CD8-positive, alpha-beta memory T cell (primary cell): Measurements from ENCODE around the gene CAST. TPM values are rescaled to one million over a fixed set of nuclear protein-coding genes. Genes with fewer than 3 reads are reported as not detected.

Experiments
- CTCF ChIA-PET: fragments of 350-600 bp; sonication (Branson Sonifier 250); formaldehyde crosslinking; loops from one replicate; lab custom pipeline; 2021; ENCODE audit warnings: antibody characterized with exemption; lab: Charles Lee
- POLR2A ChIA-PET: fragments of 350-600 bp; sonication (Branson Sonifier 250); formaldehyde crosslinking; loops from one replicate; lab custom pipeline; 2021; ENCODE audit warnings: antibody characterized with exemption; lab: Charles Lee
- DNase-seq, 5 donors: peaks; one replicate each; pipeline versions ENCODE4 v3.0.0 to v3.0.0-alpha.2; 2020 to 2022; ENCODE audit warnings: mixed read lengths in 1 of 5
- H3K27ac ChIP-seq: one replicate; pipeline ENCODE4 v1.7.0; 2013; ENCODE audit warnings: low read depth, mild to moderate bottlenecking, low read length, moderate library complexity
- H3K27me3 ChIP-seq: 2 replicates; pipeline ENCODE4 v1.7.0; 2013; ENCODE audit warnings: low read length, mild to moderate bottlenecking; ENCODE audit not compliant: insufficient read depth, poor library complexity, severe bottlenecking
- H3K36me3 ChIP-seq: 2 replicates; pipeline ENCODE4 v1.7.0; 2013; ENCODE audit warnings: mild to moderate bottlenecking, low read length, moderate library complexity; ENCODE audit not compliant: insufficient read depth
- H3K4me1 ChIP-seq: 2 replicates; pipeline ENCODE4 v1.7.0; 2013; ENCODE audit warnings: mild to moderate bottlenecking, low read length, moderate library complexity; ENCODE audit not compliant: insufficient read depth
- H3K4me3 ChIP-seq: 2 replicates; pipeline ENCODE4 v1.7.0; 2013; ENCODE audit warnings: mild to moderate bottlenecking, low read length
- H3K9me3 ChIP-seq: 2 replicates; pipeline ENCODE4 v1.7.0; 2013; ENCODE audit warnings: mild to moderate bottlenecking, low read length
- H3K27ac Mint-ChIP-seq, 8 donors: one replicate each; pipeline ENCODE4 v1.8.0; 2020 to 2021; ENCODE audit warnings: mixed read lengths in 8 of 8, mild to moderate bottlenecking in 6 of 8, inconsistent platforms in 3 of 8, moderate library complexity in 3 of 8
- H3K27me3 Mint-ChIP-seq, 2 donors: one replicate each; pipeline ENCODE4 v1.8.0; 2020 to 2021; ENCODE audit warnings: mixed read lengths in 2 of 2, mild to moderate bottlenecking in 1 of 2, moderate library complexity in 1 of 2
- H3K36me3 Mint-ChIP-seq, 3 donors: one replicate each; pipeline ENCODE4 v1.8.0; 2020 to 2021; ENCODE audit warnings: mixed read lengths in 3 of 3, inconsistent platforms in 1 of 3, mild to moderate bottlenecking in 1 of 3
- H3K4me1 Mint-ChIP-seq, 3 donors: one replicate each; pipeline ENCODE4 v1.8.0; 2020 to 2021; ENCODE audit warnings: mixed read lengths in 3 of 3, inconsistent platforms in 1 of 3, mild to moderate bottlenecking in 1 of 3
- H3K4me3 Mint-ChIP-seq, 7 donors: one replicate each; pipeline ENCODE4 v1.8.0; 2020 to 2021; ENCODE audit warnings: mixed read lengths in 7 of 7, mild to moderate bottlenecking in 6 of 7, moderate library complexity in 4 of 7, inconsistent platforms in 2 of 7
- H3K9me3 Mint-ChIP-seq, 5 donors: one replicate each; pipeline ENCODE4 v1.8.0; 2020 to 2022; ENCODE audit warnings: mixed read lengths in 5 of 5, mild to moderate bottlenecking in 3 of 5, moderate library complexity in 2 of 5, inconsistent platforms in 1 of 5
- polyA plus RNA-seq: library from polyadenylated mRNA; unstranded; fragments of 300-500 nt; fragmentation: Illumina TruSeq; gene quantifications from one replicate; pipeline ENCODE4 v1.2.3, GENCODE V29; 2021
- total RNA-seq, 2 experiments: library from RNA; stranded (reverse); gene quantifications; one replicate each; pipeline ENCODE4 v1.2.3, GENCODE V29; 2021

Gene CAST
- total and polyA plus RNA-seq, 3 experiments from 2014 or later: 94.6 to 134 (median 127) TPM

- Histone ChIP-seq H3K27ac (no peak overlapping the region), H3K4me1 (peaks cover 33% of the 10 kb centered on the region), H3K27me3 (no peaks in the 10 kb centered on the region), H3K4me3 (no peak overlapping the region), H3K9me3 (no peaks in the 10 kb centered on the region), H3K36me3 (no peaks in the 10 kb centered on the region)
- H3K27ac Mint-ChIP-seq: peak overlapping the region in 7 of 8 donors; percentile 38 to 95 (median 93)
- DNase-seq: no peak
- H3K4me3 Mint-ChIP-seq: no peak overlapping the region
- no peaks in the 10 kb centered on the region for H3K27me3 Mint-ChIP-seq
- peaks cover 59 to 96% (median 86%) of the 10 kb centered on the region in 3 donors for H3K4me1 Mint-ChIP-seq
- H3K9me3 Mint-ChIP-seq: no peaks in the 10 kb centered on the region
- CTCF ChIA-PET: no interaction called here
- peaks cover 0 to 36% (median 7%) of the 10 kb centered on the region in 3 donors for H3K36me3 Mint-ChIP-seq
- POLR2A ChIA-PET: interaction anchor here (0.5 kb wide), 1 partner anchor 53 kb away, joined by 8 read pairs; no protein-coding TSS in a partner anchor
Observed at GRCh38 chr5:96716716-96717115, 54.5 kb downstream of the CAST start.

DNA sequence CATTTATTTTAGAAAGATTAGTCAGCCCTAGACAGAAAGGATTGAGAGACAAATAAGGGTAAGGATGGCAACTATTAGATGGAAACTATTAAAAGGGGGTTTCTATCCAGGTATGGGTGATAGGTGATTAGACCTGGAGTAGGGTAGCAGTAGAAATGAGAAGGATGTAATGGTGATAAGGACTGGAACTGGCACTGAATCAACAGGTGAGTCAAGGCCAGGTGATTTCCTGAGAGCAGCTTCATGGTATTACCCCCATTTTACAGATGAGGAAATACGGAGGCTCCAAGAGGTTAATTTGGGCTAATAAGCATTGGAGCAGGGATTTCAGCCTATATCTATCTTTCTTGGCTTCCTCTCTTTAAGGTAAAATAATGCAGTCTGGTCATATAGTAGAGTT lies 55.7 kb downstream of the CAST start:
- Mint-ChIP-seq H3K36me3 (peaks cover 0 to 34% (median 6%) of the 10 kb centered on the region in 3 donors), H3K27ac (peak overlapping the region in 7 of 8 donors; percentile 12 to 72 (median 42)), H3K27me3 (no peaks in the 10 kb centered on the region), H3K4me1 (peaks cover 59 to 92% (median 86%) of the 10 kb centered on the region in 3 donors), H3K9me3 (no peaks in the 10 kb centered on the region), H3K4me3 (no peak overlapping the region)
- Histone ChIP-seq H3K36me3 (no peaks in the 10 kb centered on the region), H3K4me1 (peaks cover 33% of the 10 kb centered on the region), H3K27ac (no peak overlapping the region), H3K9me3 (no peaks in the 10 kb centered on the region), H3K27me3 (no peaks in the 10 kb centered on the region), H3K4me3 (no peak overlapping the region)
- POLR2A ChIA-PET: no interaction called here
- CTCF ChIA-PET: no interaction called here
- no peak for DNase-seq

DNA sequence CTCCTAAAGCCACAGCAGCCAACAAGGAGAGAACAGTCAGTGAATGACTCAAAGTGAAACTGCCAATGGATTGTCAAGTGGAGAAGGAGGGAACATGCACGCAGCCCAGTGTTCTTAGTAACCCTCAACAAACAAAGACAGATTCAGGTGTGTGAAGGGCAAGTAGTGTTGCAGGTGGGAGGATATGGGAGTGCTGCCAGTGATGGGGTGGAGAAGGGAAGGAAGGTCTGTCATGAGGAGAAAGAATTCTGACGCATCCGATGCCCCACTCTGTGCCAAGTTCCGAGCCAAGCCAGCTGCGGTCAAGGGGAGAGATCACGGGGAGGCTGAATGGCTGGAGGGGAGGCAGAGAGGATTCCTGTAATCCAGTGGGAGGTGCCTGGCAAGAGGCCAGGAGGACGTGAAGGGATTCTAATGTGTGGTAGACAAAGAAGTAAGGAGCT lies 56.5 kb downstream of the CAST start:
- DNase-seq: no peak
- Histone ChIP-seq H3K4me3 (no peak overlapping the region), H3K27me3 (no peaks in the 10 kb centered on the region), H3K36me3 (no peaks in the 10 kb centered on the region), H3K9me3 (no peaks in the 10 kb centered on the region), H3K4me1 (peaks cover 33% of the 10 kb centered on the region), H3K27ac (no peak overlapping the region)
- no peaks in the 10 kb centered on the region for H3K9me3 Mint-ChIP-seq
- peaks cover 0 to 37% (median 6%) of the 10 kb centered on the region in 3 donors for H3K36me3 Mint-ChIP-seq
- CTCF ChIA-PET: interaction anchor here (1.3 kb wide), 1 partner anchor 31 kb away, joined by 3 read pairs; no protein-coding TSS in a partner anchor
- peak overlapping the region in 7 of 8 donors; percentile 18 to 82 (median 61) for H3K27ac Mint-ChIP-seq
- POLR2A ChIA-PET: no interaction called here
- no peak overlapping the region for H3K4me3 Mint-ChIP-seq
- no peaks in the 10 kb centered on the region for H3K27me3 Mint-ChIP-seq
- H3K4me1 Mint-ChIP-seq: peaks cover 60 to 88% (median 82%) of the 10 kb centered on the region in 3 donors

- no peaks in the 10 kb centered on the region for H3K36me3 ChIP-seq
- H3K4me3 ChIP-seq: no peak overlapping the region
- peaks cover 20% of the 10 kb centered on the region for H3K4me1 ChIP-seq
- ChIA-PET POLR2A (no interaction called here), CTCF (interaction anchor here (0.9 to 1.6 kb wide), 2 partner anchors 106 to 441 kb away, joined by 3 to 4 read pairs; no protein-coding TSS in a partner anchor)
- Mint-ChIP-seq H3K27me3 (no peaks in the 10 kb centered on the region), H3K36me3 (peaks cover 0 to 39% (median 9%) of the 10 kb centered on the region in 3 donors), H3K27ac (peak overlapping the region in 6 of 8 donors; percentile 5 to 73 (median 61)), H3K9me3 (no peaks in the 10 kb centered on the region), H3K4me3 (no peak overlapping the region), H3K4me1 (peaks cover 45 to 77% (median 64%) of the 10 kb centered on the region in 3 donors)
- no peaks in the 10 kb centered on the region for H3K9me3 ChIP-seq
- no peak overlapping the region for H3K27ac ChIP-seq
- DNase-seq: no peak
- H3K27me3 ChIP-seq: no peaks in the 10 kb centered on the region
Observed at GRCh38 chr5:96720408-96720807, 58.2 kb downstream of the CAST start.

DNA sequence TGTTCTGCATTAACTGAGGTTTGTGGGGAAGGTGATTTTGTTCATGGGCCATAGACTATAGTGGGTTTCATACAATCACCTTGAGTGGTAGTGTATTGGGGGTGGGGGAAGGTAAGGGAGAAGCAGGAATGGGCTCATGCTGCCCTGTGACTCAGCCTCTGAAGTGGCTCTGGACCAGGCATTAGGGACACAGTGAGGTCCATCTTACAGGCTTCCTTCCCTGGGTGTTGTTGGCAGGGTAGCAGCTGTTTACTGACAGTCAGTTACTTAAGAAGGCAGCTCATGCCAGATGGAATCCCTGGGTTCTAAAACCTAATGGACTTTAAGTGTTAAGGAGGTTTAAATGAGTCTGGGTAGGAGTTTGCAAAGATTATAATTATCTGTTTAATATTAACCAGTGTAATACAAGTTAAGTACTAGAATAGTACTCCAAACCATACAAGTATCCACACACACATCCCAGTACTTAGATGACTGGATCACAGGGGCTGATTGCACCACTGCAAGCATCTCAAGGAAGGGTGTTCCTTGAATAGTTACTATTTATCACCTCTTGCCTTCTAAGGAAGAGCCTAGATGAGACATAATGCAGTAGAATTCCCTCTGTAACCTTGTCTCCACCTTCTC lies 59.3 kb downstream of the CAST start:
- Mint-ChIP-seq H3K27ac (peak overlapping the region in 6 of 8 donors; percentile 58 to 85 (median 66)), H3K36me3 (peaks cover 0 to 42% (median 12%) of the 10 kb centered on the region in 3 donors), H3K4me1 (peaks cover 40 to 71% (median 59%) of the 10 kb centered on the region in 3 donors), H3K27me3 (no peaks in the 10 kb centered on the region), H3K9me3 (no peaks in the 10 kb centered on the region), H3K4me3 (no peak overlapping the region)
- Histone ChIP-seq H3K4me1 (peaks cover 12% of the 10 kb centered on the region), H3K27ac (no peak overlapping the region), H3K27me3 (no peaks in the 10 kb centered on the region), H3K9me3 (no peaks in the 10 kb centered on the region), H3K36me3 (no peaks in the 10 kb centered on the region), H3K4me3 (no peak overlapping the region)
- DNase-seq: no peak
- ChIA-PET POLR2A (no interaction called here), CTCF (no interaction called here)

DNA sequence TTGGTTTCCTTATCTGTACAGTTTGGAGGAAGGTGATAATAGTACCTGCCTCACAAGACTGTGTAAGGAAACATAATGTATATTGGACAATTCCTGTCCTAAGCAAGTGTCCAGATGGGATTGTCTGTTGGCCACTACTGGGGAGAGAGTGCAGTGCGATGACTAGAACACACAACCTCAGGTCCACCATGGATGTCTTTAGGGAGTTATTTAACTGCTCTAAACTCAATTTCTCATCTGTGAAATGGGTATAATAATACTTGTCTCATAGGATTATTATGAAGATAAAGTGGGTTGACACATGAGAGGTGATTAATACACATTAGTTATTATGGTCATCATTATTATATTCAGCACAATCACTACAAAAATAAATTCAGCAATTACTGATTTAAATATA lies 63.1 kb downstream of the CAST start:
- Mint-ChIP-seq H3K4me1 (peaks cover 18 to 47% (median 46%) of the 10 kb centered on the region in 3 donors), H3K27me3 (no peaks in the 10 kb centered on the region), H3K4me3 (no peak overlapping the region), H3K27ac (peak overlapping the region in 3 of 8 donors; percentile 29 to 58 (median 38)), H3K9me3 (no peaks in the 10 kb centered on the region), H3K36me3 (peaks cover 0 to 55% (median 11%) of the 10 kb centered on the region in 3 donors)
- Histone ChIP-seq H3K27ac (no peak overlapping the region), H3K27me3 (no peaks in the 10 kb centered on the region), H3K4me3 (no peak overlapping the region), H3K9me3 (no peaks in the 10 kb centered on the region), H3K36me3 (peaks cover 10% of the 10 kb centered on the region), H3K4me1 (no peaks in the 10 kb centered on the region)
- no peak for DNase-seq
- ChIA-PET POLR2A (no interaction called here), CTCF (no interaction called here)

DNA sequence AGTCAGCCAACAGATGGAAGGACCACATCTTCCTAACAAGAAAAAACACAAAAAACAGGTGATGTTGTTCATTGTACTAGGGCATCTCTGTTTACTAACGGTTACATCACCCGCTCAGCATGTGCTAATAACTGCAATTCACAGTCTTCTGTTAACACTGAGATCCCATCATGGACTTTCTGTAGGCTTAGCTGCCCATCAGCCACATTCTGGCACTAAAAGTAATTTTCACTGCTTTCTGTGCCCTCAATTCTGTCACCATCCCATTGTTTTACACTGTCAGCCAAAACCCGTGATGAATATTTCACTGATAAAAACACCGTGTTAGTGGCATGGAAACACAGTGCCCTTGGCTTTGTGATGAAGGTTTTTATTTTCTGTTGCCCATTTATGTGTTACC lies 64.6 kb downstream of the CAST start:
- H3K36me3 Mint-ChIP-seq: peaks cover 4 to 65% (median 17%) of the 10 kb centered on the region in 3 donors
- H3K36me3 ChIP-seq: peaks cover 19% of the 10 kb centered on the region
- H3K4me3 ChIP-seq: no peak overlapping the region
- H3K27me3 ChIP-seq: no peaks in the 10 kb centered on the region
- H3K9me3 Mint-ChIP-seq: no peaks in the 10 kb centered on the region
- H3K9me3 ChIP-seq: no peaks in the 10 kb centered on the region
- peak overlapping the region in 6 of 8 donors; percentile 23 to 71 (median 53) for H3K27ac Mint-ChIP-seq
- no peak overlapping the region for H3K27ac ChIP-seq
- H3K4me3 Mint-ChIP-seq: no peak overlapping the region
- no peaks in the 10 kb centered on the region for H3K27me3 Mint-ChIP-seq
- ChIA-PET POLR2A (no interaction called here), CTCF (interaction anchor here (3.0 kb wide), 1 partner anchor 112 kb away, joined by 12 read pairs; no protein-coding TSS in a partner anchor)
- H3K4me1 ChIP-seq: no peaks in the 10 kb centered on the region
- peaks cover 8 to 32% (median 31%) of the 10 kb centered on the region in 3 donors for H3K4me1 Mint-ChIP-seq
- DNase-seq: no peak

DNA sequence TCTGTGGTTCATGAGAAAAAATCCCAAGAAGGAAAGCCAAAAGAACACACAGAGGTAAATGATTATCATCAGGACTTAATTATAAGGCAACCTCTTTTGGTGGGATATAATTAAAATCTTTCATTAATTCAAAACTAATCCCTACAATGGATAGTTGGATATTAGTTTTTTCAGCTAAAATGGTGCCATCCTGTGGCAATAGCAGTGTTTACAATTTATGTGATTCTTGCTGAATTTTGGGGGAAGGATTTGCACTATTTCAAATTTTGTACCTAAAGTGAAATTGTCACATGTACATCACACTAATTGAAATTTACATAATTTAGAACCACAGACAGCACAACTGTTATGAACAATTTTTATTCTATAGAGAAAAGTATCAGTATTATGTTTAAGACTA lies 67.0 kb downstream of the CAST start:
- CTCF ChIA-PET: interaction anchor here (1.0 to 3.0 kb wide), 2 partner anchors 23 to 115 kb away, joined by 3 to 12 read pairs; no protein-coding TSS in a partner anchor
- Mint-ChIP-seq H3K9me3 (no peaks in the 10 kb centered on the region), H3K4me1 (peaks cover 8 to 35% (median 33%) of the 10 kb centered on the region in 3 donors), H3K4me3 (no peak overlapping the region), H3K36me3 (peaks cover 4 to 65% (median 15%) of the 10 kb centered on the region in 3 donors), H3K27ac (peak overlapping the region in 1 of 8 donors; percentile 75), H3K27me3 (no peaks in the 10 kb centered on the region)
- Histone ChIP-seq H3K27me3 (no peaks in the 10 kb centered on the region), H3K4me3 (no peak overlapping the region), H3K27ac (no peak overlapping the region), H3K4me1 (no peaks in the 10 kb centered on the region), H3K9me3 (no peaks in the 10 kb centered on the region), H3K36me3 (peaks cover 19% of the 10 kb centered on the region)
- no peak for DNase-seq
- POLR2A ChIA-PET: no interaction called here
